NCI-H1105 (cell line): ENCODE data around the gene NDUFAF3.
"Not testable (repeated sequence)": the region's sequence is repeated elsewhere in the genome, so short reads cannot be mapped to it uniquely, and the experiment has no call there.

Source experiments
- DNase-seq: peaks from one replicate; lab custom pipeline; 2025; lab: John Stamatoyannopoulos, UW

NDUFAF3 gene

GRCh38 chr3:48999085-48999858 lies 22.6 kb upstream of the NDUFAF3 start:
- no peak for DNase-seq

- no peak for DNase-seq
These were observed 20.8 kb upstream of the NDUFAF3 start for GRCh38 chr3:49001155-49001554.

GRCh38 chr3:49004352-49005302 lies 17.3 kb upstream of the NDUFAF3 start:
- DNase-seq: no peak

- no peak for DNase-seq
These were observed 16.6 kb upstream of the NDUFAF3 start for GRCh38 chr3:49005303-49005680.

- no peak for DNase-seq
These were observed 15.9 kb upstream of the NDUFAF3 start for GRCh38 chr3:49005998-49006397.

- DNase-seq: no peak
These were observed 15.4 kb upstream of the NDUFAF3 start for GRCh38 chr3:49006408-49007067.

- peak; percentile 87 for DNase-seq
These were observed 14.7 kb upstream of the NDUFAF3 start, which contains the start of gene WDR6 for GRCh38 chr3:49007068-49007770. TSS of gene WDR6 (plus strand) at chr3:49007391. CDS start at chr3:49007432, 41 bp downstream.

- DNase-seq: peak; percentile 56
These were observed 14.0 kb upstream of the NDUFAF3 start for GRCh38 chr3:49007771-49008528.

- not testable (repeated sequence) for DNase-seq
These were observed 13.3 kb upstream of the NDUFAF3 start for GRCh38 chr3:49008627-49009026.

- no peak for DNase-seq
These were observed 12.5 kb upstream of the NDUFAF3 start for GRCh38 chr3:49009396-49009795.

GRCh38 chr3:49012441-49013017 lies 9.4 kb upstream of the NDUFAF3 start:
- DNase-seq: no peak

- DNase-seq: no peak
These were observed 8.7 kb upstream of the NDUFAF3 start for GRCh38 chr3:49013113-49013737.

GRCh38 chr3:49013738-49014660 lies 7.9 kb upstream of the NDUFAF3 start:
- DNase-seq: no peak

- DNase-seq: no peak
These were observed 6.8 kb upstream of the NDUFAF3 start for GRCh38 chr3:49015072-49015471.

GRCh38 chr3:49015765-49016164 lies 6.2 kb upstream of the NDUFAF3 start:
- no peak for DNase-seq

GRCh38 chr3:49016414-49017228 lies 5.3 kb upstream of the NDUFAF3 start:
- no peak for DNase-seq

GRCh38 chr3:49017229-49017970 lies 4.5 kb upstream of the NDUFAF3 start:
- no peak for DNase-seq
